Germinal center (tissue), 1 donor: Measurements from ENCODE around the gene FRAS1.
"Not testable (repeated sequence)": the region's sequence is repeated elsewhere in the genome, so short reads cannot be mapped to it uniquely, and the experiment has no call there.

Experiments used
- DNase-seq: peaks from one replicate; pipeline ENCODE4 v3.0.0; 2012; ENCODE audit warnings: mixed read lengths, low spot score

The FRAS1 gene

DNA sequence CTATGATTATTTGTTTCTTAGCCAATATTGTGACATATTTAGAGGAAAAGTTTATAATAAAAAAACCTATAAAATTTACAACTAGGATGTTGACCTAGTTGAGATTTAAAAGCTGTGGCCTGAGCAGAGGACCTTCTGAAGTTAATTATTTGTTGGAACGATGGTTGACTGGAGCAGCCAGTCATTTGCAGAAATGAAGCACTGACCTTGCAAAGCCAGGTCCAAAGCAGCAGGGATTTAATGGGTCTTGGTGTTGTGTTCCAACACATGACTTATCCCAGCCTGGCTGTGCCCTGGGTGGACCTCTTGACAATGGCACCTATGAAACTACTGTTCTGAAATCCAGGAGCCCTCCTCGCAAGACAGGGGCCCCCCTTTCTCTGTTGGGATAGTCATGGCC, 235.2 kb downstream of the FRAS1 start:
- DNase-seq = no peak

DNA sequence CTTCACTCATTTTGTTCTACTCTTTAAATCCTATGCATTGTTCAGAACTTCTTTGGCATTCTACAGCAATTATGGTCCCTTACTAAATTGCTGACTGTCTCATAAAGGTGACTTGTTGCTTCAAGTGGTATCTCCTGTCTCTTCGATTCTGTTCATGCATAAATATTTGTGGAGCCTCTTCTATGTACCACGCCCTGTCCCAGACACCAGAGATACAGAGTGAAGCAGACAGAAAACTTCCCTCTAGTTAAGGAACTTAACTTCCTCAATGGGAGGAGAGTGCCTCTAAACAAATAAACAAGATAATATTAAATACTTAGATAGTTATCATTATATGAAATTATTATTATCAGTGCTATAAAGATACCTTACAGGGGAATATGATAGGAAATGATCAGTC, 235.7 kb downstream of the FRAS1 start:
- DNase-seq = no peak

DNA sequence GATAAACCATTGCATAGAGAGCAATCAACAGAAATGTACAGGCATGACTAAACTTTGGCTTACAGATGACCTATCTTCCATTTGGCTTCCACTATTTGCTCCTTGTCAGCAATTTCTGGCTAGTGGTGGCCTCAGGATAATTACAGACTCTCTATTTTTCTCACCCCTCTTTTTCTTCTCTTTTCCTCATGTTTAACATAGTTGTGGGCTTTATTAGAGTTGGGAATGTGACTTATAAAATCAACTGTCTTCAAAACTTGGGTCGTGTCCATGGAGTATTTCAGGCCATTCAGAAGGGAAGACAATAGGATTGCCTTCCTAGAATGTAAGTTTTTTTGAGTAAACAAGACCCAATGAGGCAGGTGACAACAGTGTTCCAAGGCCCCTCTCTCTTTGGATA, 236.2 kb downstream of the FRAS1 start:
- no peak for DNase-seq

DNA sequence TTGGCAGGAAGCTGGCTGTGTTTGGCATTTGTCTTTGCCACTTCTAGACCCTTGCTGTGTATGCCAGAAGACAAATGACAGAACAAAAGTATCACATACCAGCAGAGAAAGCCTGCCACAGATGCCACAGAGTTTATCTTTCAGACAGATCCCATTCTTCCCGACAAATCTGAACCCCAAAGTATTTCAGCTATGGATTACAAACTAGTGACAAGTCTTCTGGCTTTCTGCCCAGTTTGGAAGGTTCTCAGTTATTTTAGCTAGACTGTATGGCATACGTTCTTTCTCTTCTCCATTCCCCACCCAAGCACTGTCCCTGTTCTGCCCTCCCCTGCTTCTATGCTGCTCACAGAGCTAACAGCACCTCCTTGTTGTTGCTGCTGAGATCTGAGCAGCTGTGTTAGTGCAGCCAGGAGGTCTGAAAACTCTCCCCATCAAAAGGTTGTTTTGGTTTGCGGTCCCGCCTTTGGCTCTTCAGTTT, 236.7 kb downstream of the FRAS1 start:
- no peak for DNase-seq

DNA sequence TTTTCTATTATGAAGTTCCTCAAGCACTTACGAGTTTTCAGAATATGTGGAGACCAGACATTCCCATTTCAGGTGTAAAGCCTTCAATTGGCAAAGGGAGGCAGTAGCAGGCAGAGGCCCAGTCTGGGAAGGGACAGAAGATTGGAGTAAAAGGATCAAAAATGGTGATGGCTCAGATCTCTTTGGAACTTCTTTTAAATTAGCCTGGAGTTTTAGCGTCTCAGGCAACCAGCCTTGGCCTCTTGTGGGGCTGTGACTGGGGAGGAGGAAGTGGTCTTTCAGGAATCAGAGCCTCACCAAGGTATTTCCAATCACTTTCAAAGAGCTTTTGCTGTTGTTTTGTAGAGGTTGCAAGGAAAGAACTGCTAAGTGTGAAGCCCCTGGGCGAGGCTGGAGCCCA, 239.1 kb downstream of the FRAS1 start:
- no peak for DNase-seq

DNA sequence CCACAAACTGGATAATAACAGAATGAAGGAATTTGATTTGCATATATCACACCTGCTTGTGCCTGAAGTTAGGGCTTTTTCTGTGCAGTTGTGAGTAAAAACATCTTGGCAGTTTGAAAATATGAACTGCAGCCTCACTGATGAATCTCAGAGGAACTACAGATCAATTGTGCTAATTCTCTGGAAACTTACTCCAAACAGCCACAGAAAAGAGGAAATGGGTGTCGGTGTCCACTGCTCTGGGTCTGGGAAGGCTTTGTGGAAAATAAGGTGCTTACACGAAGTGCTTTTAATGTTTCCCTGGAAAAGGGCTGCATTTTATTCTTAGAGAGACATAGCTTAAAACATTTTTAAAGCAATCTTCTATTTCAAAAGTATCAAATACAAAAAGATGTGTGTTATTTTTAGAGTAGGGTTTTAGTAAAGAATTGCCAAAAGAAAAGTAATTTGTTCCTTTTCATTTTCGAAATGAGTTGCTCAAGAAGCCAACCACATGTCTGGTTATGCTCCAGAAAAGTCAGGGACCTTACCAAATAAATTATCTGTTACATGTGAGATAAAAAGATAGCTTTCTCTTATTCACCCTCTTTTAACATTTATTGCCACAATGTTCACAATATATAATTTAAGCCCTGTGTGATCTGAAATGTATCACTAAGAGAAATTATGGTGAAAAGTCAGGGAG, 240.1 kb downstream of the FRAS1 start:
- no peak for DNase-seq

DNA sequence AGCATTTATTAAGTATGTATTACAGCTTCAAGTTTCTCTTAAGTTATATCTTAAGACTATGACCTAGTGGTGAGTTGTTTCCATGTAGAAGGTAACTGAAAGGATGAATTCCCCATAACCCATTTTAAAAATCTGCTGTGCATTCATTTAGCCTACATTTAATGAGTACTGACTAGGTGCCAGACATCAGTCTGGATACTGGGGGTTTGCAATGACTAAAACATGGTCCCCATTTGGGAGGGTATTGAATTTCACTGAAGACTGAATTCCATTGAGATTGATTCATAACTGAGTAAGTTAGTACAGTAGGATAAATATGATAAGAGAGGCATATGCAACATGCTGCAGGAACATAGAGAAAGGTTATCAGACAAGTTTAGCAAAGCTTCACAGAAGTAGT, 241.5 kb downstream of the FRAS1 start:
- DNase-seq = no peak

DNA sequence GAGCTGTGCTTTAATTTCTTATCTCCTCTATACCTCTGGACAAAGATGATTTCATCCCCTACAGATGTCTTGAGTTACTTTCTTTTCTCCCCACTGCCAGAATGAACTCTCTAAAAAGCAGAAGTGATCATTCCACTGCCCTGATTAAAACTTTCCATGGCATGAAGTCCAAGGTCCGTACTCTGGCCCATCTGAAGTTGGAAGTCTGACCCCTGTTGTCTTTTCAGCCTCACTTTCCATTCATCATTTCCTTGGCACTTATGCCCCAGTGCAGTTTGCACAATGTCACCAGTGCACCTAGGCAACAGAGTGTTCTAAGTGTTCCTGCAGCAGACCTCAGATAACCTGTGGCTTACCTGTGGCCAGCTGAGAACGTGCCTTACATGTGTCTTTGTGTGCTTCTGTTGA, 242.4 kb downstream of the FRAS1 start:
- no peak for DNase-seq

DNA sequence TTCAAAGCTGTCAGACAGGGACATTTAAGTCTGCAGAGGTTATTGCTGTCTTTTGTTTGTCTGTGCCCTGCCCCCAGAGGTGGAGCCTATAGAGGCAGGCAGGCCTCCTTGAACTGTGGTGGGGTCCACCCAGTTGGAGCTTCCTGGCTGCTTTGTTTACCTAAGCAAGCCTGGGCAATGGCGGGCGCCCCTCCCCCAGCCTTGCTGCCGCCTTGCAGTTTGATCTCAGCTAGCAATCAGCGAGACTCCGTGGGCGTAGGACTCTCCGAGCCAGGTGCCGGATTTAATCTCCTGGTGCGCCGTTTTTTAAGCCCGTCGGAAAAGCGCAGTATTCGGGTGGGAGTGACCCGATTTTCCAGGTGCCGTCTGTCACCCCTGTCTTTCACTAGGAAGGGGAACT, 250.1 kb downstream of the FRAS1 start:
- DNase-seq = not testable (repeated sequence)

DNA sequence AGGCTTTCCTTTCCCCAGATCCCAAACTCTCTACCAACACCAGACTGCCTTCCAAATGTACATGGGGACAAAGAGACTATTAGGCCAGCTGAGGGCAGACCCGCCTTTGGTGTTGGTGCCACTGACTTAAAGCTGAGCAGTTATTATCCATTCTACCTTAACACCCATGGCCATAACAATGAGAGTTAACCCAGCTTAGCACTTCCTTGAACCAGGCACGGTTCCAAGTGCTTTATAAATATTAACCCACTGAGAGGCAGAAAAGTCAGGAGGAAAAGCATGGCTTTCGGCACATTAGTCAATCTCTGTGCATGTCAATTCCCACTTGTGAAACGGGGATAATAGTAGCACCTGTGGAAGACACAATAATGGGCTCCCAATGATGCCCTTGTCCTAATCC, 251.4 kb downstream of the FRAS1 start:
- no peak for DNase-seq

DNA sequence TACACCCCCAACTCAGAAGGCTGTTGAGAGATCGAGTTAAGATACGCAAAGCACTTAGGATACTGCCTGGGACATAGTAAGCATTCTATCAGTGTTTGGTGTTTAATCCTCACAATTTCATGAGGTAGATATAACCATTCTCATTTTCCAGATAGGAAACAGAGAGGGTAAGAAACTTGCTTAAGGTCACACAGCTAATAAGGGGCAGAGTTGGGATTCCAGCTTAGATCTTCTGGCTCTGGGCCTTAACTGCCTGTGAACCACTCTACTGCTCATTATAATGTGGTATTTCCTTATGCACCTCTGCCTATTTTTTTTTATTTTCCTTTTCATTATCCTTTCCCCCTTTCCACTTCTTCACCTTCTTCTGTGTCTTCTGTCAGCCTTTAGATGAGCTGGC, 252.2 kb downstream of the FRAS1 start:
- DNase-seq = no peak

DNA sequence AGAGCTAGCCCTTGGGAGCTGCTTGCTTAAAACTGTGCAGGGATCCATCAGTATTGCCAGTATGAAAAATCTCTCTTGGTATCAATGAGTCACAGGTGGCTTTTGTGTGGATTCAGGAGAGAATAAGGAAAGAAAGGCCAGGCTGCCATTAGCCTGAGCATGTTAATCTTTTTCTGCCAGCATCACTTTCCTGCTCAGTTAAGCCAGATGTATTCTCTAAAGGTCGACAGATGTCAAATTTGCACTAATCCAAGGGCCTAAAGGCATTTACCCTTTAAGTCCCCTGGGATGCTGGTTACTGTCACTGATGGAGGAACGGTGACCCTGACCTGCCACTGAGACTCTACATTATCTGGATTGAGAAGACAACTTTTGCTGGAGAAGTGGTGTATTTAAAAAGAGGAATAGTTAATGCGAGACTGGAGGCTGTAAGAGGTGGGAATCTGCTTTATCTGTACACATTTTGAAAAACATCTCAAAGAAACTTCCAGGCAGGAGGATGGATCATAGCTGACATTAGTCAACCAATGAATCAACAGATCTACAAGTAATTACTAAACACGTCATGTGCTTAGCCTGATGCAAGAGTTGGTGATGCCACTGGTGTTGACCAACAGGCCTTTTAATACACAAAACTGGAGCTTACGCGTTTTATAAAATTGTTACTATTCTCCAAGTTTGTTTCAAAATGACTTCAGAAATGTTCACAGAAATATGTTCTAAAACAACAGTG, 253.1 kb downstream of the FRAS1 start:
- no peak for DNase-seq

DNA sequence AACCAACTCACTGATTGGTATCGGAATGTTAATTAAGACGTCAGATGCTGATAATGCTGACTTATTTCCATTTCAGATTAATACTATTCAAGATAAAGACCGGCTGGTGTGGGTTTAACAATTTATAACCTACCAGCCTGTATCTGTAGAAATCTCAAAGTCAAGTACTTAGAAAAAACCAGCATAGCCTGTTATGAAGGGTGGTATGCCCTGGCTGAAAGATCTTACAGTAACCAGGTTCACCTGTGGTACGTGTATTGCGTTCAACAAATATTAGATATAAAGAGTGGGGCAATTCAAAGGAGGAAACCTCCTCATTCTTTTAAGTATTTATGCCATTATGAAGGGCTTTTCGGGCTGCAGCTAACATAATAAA, 253.6 kb downstream of the FRAS1 start:
- DNase-seq = no peak

DNA sequence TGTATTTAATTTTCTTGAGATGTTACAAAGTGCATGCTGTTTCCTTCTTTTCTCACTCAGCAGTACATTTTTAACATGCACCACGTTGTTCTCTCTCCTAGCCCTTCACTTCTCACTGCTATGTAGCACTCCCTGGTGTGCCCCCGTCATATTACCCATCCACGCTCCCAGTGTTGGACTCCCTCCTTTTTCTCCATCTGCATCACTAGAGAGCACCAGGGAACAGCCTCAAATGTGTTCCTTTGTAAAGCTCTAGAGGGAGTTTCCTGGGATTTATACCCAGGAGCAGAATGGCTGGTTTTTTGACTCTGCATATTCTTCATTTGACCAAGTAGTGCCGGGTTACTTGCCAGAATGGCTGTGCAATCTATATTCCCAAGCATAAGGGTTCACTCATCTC, 254.2 kb downstream of the FRAS1 start:
- DNase-seq = no peak

DNA sequence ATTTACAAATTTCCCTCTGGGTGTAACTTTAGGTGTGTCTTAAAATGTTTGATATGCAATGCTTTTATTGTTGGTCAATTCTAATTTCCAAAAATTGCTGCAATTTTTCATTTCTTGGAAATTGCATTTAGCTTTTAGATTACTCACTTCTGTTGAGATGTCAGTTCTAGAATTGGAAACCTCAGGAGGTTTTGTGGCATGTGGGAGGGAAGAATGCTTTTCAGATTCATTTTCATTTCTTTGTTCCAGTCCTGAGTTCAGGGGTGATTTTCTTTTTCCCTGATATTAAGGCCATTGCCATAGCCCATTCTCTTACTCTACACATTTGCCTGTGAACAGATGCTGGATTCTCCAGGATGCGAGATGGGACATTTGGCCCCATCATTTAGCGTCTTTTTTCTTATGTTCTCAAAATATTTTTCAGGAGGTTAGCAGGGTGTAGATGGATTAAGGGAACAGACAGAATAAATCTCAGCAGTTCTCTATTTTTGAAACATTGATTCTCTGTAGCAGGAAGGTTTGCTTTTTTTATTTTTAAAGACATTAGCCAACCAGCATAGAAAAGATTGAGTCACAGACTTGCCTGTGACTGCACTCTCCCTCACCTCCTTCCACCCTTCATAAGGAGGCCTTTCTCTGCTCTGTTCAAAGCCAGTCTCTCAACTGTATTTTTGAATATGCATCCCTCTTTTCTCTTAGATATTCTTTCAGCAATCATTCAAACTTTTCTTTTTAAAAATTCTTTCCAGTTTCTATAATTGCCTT, 256.0 kb downstream of the FRAS1 start:
- no peak for DNase-seq

DNA sequence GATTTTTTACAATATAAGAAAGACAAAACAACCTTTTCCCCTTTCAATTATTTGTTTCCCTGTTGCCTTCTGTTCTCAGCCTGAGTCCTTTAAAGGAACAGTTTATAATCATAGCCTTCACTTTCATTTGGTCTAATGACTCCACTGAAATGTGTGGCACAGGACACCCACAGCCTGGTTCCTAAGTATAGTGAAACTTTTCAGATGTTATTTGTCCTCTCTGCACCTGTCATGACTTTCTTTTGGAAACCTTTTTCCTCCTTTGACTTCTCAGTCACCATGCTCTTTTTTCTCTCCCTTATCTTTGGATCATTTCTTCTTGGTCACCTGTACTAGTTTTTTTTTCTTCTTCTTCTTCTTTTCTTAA, 256.6 kb downstream of the FRAS1 start:
- no peak for DNase-seq

DNA sequence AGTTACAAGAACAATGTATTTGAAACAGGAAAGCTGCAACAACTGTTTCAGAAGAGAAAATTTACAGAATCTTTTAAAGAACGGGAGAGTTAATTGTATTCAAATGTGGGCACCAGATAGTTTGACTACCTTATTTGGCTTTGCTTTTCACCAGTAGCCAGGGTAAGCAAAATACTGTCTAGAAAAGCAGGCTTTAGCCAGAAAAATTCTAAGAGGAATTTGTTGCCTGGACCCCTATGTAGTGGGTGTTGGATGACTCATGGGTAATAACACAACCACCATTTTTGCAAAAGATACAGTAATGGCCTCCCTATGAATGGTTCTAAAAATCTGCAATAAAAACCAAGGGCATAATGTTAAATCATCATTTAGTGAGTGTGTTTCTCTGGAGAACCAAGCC, 261.0 kb downstream of the FRAS1 start:
- no peak for DNase-seq

DNA sequence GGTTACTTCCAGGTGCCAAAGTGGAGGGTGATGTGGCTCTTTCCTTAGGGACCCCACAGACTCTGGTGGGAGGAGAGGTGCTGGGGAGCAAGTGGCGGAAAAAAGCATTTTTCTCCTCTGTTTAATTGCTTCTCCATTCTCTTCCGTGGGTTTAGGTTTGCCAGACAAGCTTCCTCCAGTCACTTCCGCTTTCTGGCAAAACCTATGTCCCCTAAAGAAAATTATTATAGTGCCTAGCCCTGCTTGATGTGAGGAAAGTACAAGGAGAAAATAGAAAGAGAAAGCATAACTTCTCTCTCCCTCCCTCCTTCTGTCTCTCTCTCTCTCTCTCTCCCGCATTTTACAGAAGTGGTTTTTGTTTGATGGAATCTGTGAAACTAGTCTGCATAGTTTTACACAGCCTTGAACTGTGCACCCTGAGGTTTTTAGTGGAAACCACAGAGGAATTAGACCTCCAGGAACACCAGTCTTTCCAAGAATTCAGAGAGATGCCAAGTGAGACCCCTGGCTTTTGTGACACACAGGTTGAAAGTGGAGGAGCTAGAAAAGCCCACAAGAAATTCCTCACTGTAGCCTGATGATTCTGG, 263.3 kb downstream of the FRAS1 start:
- DNase-seq = no peak

DNA sequence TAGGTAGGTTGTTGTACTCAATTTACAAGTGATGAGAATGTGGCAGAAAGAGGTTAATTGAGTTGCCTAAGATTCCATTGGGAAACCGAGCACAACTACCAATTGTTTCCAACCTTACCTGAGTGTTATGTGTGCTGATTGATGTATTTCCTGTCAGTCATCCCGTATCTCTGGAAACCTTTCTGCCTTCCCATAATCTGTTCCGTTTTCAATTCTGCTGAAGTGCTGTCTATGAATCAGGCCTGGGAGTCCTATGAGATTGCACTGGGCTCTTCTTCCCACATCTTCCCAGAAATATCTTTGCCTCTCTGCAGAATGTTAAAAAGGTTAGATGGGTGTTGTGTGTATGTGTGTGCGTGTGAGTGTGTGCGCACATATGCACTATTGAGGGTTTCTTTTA, 264.9 kb downstream of the FRAS1 start:
- DNase-seq = no peak

DNA sequence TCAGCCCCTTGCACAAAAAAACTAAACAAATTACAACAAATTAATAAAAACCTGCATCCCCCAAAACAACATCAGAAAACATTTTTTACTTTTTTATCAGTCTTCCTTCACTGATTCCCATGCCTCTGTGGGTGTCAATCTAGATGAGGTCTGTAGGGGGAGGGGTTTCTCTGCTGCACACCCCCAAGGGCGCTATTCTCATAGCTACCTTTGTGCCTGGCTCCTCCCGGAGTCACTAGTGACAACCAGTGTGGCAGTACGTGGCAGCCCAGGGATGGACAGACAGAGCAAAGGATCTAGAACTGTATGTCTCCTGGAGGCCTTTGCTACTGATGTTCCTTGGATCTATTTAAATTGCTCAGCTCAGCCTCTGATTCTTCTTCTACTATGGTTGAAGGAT, 266.3 kb downstream of the FRAS1 start:
- no peak for DNase-seq

DNA sequence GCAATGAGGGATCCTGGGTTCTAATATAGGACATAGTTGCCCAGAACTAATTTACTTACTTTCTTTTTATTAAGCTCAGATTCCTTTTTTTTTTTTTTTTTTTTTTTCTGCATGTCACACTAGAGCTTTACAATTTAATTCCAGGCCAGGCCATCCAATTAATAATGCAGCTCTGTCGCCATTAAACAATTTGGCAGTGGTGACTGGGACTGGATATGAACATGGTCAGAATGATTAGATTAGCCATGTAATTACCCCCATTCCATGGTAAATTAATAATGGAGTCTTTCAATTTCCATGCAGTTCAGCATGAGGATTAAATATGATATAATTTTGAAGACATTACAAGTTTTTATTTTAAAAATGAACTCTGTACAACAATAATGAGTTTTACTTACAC, 267.5 kb downstream of the FRAS1 start:
- no peak for DNase-seq

DNA sequence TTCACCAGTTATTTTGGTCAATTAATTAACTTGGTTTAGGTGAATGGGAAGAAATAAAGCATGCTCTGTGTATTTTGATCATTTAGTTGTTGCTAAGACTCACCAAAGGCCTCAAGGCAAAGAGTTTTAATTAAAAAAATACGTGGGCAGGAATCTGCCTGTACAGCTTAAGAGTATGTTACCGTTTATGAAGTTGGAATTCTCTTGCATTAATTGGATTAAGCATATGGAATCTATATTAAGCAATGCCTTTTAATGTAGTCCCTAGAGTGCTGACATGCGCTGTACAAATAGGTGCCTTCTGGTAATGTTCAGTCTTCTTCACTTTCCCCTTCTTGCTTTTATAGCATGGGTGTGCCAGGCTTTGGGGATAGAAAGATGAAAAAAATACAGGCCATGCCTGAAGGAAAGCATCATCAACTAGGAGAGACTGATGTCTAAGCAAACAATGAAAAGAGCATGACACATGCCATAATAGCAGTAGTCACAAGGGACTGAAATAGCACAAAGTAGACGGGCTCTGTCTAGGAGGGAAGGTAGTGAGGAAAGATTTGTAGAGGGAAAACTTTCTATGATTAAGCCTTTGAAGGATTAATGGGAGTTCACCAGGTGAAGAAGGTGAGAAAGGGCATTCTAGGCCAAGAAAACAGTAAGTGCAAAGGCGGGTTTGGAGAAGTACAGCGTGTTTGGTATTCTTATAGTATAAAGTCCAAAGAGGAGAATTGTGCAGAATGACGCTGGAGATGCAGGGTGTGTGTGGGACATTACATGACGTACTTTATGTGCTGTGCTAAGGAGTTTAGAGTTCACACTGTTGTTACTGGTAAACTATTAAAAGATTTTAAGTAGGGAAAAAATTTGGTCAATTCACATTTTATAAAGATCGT, 268.4 kb downstream of the FRAS1 start:
- no peak for DNase-seq
